Right lung (tissue), 5 donors: Measurements from ENCODE around the gene HIVEP3. TPM values are rescaled to one million over a fixed set of nuclear protein-coding genes. Genes with fewer than 3 reads are reported as not detected.
A peak's percentile ranks its signal among the peaks of the same experiment; 100 is the strongest.

Experiments used
- DNase-seq, 2 donors: peaks; one replicate each; pipeline ENCODE4 v3.0.0-alpha.2; 2013
- polyA plus RNA-seq, 5 donors: library from polyadenylated mRNA; unstranded; fragments of 120-200 nt; gene quantifications; one replicate each; pipeline versions ENCODE4 v1.2.1 to v1.2.3, GENCODE V29; 2013; ENCODE audit warnings: inconsistent platforms in 1 of 5, low replicate concordance in 1 of 5; ENCODE audit not compliant: insufficient read length in 5 of 5, insufficient read depth in 1 of 5

HIVEP3 gene
- polyA plus RNA-seq, 5 donors = 6.3 to 7.6 (median 6.7) TPM

DNA sequence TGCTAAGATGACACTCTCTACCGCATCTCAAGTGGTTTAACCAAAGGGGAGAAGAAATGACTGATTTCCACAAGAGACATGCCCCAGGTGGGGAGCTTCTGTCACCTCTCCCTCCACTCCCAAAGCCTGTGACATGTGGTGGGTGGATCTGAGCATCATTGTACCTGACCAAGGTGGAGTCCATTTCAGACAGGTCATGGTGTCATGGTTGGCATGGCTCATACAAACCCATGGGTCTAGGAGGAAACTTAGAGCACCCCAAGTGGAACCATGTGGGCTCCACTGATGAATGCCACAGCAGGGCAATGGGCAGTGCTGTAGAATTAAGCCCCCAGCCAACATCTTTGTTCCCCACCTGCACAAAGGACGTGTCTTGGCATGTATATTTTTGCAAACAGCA, 302.7 kb downstream of the HIVEP3 start:
- no peak for DNase-seq

DNA sequence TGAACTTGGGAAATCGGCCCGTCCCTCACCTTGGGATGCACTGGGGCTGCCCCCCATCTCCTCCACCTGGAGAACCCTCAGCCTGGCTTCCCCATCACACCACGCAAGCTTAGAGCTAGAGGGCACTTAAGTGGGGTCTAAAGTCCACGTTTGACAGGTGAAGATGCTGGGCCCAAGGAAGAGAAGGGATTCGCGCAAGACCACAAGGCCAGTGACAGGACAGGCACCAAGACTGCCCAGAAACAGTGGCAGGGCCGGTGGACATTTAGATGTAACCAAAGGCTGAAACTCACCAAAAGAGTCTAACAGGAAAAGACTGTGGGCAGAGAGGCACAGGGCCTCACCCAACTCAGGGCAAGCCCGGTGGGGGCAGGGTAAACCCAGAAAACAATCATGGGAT, 303.4 kb downstream of the HIVEP3 start:
- DNase-seq = no peak

DNA sequence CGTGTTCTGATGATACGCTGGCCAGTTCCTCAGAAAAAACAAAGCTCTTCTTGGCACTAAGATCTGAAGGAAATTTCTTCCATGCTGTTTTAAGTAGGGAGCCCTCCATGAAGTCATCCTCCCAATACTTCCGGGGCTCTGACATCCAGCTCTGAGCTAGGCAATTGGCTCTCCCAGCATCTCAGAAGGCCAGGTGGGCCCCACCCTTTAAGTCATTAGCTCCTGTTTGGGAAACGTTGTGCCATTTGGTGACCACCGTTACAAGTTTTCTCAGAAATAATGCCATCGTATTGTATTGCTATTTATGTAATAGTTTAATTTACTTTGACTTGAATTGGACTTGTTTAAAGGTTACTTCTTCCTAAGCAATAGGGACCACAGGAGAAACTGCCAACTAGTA, 303.9 kb downstream of the HIVEP3 start:
- no peak for DNase-seq

DNA sequence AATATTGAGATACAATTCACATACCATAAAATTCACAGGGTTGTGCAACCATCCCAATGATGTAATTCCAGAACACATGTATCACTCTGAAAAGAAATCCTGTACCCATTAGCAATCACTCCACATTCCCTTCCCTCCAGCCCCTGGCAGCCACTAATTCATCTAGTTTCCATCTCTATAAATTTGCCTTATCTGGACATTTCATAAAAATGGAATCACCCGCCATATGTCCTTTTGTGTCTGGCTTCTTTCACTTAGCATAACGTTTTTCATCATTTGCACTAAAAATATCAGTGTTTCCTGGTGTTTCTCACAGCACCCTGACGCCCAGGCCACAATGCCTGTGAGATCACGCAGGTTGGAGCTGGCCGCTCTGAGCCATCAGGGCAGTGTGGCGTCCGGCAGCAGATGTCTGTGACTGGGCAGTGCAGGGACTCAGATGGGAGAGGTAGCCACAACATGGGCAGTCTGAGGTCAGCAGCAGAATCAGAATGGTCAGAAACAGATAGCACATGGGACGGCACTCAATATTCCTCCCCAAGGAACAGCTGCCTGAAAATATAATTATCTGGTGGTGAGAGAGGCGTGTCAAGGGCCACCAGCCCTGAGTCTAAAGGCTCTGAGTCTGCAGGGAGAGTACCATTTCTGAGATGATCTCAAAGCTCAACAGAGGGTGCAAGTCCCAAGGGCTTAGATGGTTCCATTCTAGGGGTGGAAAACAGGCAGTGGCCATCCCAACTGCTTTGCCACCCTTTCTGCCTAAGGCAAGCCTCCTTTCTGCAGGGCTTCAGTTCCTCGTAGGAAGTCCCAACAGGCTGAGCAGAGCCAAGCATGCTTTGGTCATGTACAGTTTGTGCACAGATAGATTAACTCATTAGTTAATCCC, 304.8 kb downstream of the HIVEP3 start:
- peak; percentile 37 to 57 for DNase-seq

DNA sequence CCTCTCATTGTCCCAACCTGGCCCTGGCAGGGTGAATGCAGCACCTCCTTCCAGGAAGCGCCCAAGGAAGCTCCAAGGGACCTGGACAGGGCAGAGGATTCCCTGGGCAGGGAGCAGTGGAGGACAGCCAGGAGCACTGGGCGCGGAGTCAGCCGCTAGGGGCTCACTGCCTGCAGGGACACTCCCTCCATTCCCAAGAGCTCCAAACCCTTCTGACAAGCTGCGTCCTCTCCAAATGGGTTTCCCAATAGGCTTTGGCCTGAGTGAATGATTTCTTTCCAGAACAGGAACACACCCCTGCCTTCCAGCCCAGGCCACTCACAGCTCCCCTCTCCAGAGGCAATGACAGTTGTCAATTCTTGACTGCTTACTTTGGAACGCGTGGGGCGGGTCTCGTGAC, 305.8 kb downstream of the HIVEP3 start:
- peak in 1 of 2 donors; percentile 40 for DNase-seq

DNA sequence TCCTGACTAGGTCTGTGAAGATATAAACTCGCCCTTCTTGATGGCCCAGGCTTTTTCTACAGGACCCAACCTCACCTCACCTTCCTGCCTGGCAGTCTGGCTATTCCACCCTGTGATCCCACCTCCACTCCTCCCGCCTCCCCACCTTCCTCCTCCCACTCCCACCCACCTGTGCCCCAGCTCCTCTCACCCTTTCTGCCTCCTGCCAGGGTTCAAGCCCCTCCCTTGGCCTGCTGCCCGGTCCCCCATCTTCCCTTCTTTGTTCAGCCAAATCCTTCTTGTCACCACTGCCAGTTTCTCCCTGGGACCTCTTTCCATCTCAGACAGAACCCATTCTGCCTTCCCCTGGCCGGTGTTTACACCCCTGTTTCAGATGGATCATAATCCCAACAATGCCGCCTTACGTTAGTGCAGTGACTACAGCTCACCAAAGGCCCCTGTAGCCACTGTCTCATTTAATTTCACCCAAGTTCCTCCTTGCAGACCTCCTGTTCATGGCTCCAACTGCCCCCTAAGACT, 306.7 kb downstream of the HIVEP3 start:
- no peak for DNase-seq

DNA sequence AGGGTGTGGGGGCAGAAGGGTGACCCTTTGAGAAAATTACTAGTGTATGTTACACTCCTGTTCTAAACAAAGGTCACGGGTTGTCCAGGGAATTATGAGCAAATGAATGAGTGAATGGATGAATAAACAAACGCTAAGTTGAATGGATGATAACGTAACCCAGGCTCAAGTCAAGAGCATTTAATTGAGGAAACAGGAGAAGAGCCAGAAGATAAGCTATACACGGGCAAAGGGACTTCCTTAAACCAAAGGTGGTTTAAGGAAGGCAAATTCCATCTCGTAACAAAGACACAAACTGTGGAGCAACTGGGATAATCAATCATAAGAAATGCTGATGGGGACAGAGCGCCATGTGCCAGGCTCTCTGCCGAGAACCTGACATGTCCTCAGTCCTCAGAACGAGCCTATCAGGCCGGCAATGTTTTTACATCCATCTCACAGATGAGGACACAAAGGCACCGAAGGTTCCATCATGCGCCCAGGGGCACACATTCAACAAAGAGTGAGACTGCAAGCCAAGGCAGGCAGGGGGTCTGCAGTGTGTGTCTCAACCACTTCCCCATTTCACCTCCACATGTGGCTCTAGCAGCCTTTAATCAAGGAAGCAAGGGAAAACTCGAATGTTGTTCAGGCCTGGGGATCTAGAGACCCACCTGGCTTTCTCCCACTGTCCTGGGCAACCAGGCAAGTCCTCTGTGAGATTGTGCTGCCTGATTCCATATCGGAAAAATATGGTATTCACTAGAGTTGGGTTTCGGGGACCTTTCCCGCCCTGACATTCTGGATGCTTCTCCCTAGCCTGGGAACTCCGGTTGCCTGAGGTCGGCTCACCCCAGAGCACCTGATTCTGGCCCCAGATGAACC, 307.4 kb downstream of the HIVEP3 start:
- no peak for DNase-seq

DNA sequence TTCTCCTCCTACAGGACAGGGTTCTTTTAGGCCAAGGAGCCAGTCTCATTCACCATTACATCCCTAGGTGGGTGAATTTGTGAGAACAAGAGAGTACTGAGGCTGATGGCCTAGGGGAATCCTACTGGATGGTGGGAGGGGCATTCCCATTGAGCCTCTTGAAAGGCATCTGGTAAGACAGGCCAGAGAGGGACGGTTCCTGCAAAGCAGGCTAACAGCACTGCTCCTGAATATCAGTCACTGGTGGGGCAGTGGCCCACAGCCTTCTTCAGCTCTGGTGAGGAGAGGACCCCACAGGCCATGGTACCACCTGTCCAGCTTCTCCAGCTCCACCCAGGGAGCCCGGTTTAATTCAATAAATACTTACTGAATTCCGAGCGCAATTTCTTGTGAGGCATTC, 308.4 kb downstream of the HIVEP3 start:
- DNase-seq = no peak

DNA sequence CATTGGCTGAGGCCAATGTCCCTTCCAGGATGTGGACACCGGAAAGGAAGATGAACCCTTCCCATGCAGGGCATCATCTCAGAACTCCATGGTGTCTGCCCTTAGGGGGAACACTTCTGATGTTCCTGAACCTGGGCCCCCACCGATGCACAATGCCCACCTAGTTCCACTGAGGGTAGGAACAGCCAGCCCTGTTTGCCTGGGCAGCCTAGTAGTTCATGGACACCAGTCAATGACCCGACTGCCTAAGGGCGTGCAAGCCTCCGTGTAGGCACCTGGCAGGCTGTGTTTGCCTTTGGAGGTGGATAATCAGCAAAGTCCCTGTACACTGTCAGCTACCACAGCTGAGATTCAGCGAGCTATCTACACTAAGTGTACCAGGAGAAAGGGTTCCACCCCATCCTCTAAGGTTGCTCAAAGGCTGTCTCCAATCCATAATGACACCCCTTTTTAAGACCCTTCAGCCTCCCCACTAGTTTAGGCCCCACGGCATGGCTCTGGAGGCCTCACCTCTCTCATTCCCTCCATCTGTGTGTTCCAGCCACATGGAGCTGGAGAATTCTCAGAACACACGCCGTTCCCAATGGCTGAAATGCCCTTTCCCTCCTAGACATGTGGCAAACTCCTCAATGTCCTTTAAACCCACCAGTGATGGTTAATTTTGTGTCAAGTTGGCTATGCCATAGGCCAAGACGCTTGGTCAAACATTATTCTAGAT, 309.4 kb downstream of the HIVEP3 start:
- DNase-seq = no peak

DNA sequence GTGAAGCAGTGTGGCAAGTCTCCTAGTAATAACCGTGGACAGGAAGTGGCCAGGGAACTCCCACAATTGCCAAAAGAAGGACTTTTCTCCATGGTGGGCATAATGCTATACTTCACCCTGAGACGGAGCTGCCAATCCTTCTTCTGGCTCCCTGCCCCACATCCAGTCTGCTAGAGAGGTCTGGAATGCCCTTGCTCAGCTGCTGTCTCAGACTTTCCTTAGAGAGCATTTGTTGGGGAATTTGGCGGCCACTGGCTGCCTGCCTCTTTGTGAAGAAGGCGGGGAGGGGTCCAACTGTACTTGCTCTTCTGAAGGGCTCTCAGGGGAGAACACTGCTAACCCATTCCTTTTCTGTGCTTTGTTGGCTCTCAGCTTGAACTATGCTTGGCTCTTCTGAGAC, 310.5 kb downstream of the HIVEP3 start:
- DNase-seq = peak; percentile 60 to 61

DNA sequence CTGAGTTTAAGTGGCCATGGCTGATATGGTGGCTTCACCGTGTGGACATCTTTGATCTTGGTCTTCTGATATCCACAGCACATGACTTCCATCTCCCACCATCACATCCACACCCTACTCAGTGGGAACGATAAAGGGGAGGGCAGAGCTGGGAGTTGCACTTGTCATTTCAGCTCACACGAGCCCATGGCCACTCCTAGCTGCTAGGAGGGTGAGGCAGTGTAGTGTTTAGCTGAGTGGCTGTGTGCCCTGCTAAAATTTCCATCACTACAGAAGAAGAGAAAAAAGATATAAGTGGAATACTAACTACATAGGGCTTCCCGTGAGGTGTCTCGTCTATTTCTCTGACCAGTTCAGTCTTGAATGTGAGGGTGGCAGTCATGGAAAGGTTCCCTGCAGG, 310.9 kb downstream of the HIVEP3 start:
- DNase-seq = no peak

DNA sequence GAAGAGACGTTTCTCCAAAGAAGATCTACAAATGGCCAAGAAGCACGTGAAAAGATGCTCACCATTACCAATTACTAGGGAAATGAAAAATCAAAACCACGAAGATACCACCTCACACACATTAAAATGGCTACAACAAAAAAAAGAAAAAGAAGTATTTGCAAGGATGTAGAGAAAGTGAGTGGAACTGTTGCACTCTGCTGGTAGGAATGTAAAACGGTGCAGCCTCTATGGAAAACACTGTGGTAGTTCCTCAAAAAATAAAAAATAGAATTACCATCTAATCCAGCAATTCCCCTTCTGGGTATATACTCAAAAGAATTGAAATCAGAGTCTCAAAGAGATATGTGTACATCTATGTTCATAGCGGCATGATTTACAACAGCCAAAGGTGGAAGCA, 318.8 kb downstream of the HIVEP3 start:
- DNase-seq = no peak

DNA sequence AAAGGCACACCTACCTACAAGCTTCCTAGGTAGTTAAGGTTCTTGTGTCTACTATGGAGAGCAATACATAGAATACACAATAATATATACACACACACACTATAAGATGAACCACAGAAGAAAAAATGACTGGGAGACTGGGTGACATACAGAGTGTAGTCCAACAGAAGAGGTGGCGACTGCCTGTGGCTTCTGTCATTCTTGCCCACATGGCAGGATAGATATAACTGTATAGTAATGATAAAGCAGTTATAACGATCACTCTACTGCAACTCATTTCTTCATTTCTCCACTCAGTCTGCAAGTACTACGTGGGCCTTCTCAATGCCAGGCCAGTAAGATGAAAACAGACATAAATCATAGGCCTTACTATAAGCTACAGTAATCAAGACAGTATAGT, 320.4 kb downstream of the HIVEP3 start:
- no peak for DNase-seq

DNA sequence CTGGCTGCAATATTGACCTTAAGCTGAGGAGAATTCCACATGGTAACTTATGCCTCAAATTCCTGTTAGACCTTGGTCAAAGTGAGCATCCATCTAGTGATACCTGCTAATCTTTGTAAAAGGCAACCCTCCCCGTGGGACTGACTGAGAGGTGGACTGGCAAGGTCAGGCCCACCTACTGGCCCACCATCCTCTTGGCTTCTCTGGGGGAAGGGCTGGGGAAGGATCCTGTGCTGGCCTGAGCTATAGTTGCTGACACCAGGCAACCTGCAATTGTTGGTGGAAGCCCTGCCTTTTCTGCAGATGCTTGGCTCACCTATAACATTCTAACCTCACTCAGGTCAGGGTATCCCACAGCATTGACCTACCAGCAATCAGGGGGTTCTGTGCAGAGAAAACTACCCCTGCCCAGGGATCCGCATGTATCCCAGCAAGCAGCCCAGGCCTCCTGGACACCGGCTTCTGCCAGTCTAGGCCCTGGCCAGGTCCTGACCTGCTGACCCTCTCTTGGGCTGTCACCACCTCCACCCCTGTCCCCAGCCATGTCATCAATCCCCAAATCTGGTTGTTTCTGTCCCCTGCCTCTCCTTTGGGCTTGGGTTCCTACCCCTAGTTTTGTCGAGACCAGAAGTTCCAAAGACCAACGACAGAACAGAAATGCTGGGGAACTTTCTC, 326.1 kb downstream of the HIVEP3 start:
- DNase-seq = no peak

DNA sequence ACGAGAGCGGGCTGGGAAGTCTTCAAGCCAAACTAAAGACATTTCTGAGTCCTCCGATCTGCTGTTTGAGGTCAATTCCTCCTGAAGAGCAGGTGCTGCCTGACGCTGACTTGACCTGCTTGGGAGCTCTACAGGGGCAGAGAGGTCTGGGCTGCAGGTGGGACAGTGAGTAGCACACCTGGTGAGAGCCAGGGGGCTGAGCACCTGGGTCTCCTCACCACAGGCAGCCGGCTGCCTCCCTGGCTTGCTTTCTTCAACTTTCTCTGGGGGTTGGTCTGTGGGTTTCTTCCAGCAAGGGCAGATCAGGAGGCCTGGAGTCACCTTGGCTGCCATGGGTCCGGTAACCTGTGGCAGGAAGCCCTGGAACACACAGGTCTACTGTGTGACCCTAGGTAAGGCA, 326.8 kb downstream of the HIVEP3 start:
- DNase-seq = no peak

DNA sequence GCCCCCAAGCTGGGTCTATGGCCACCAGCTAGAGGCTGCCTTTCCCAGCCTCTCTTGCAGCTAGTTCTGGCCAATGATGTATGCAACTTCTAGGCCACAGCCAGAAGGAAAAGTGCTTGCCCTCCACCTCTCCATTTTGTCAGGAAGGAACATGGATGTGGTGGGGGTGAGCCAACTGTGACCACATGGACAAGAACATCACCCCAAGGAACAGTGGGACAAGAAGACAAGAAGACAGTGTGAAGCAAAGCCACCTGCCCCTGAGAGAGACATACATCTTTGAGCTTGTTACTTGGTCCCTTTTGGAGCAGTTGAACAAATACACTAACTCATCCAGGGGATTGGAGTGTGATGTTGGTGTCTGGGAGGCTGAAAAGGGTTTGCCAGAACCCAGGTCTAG, 328.4 kb downstream of the HIVEP3 start:
- no peak for DNase-seq

DNA sequence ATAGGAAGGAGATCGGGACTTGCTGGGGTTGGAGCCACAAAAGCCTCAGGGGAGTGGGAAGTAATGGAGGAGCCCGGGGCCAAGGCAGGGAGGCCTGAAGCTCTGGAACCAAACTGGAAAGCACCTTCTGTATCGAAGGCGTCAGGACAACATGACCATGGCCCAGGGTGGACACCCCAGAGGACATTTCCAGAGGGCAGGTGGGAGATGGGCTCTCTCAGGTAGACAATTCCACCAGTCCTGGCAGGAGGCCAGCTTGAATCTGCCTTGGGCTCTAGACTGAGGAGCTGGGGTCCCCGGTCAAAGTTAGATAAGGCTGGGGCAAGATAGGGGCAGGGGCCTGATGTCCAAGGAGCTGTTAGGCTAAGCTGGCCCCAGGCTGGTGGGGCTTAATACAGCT, 329.3 kb downstream of the HIVEP3 start:
- DNase-seq = no peak

DNA sequence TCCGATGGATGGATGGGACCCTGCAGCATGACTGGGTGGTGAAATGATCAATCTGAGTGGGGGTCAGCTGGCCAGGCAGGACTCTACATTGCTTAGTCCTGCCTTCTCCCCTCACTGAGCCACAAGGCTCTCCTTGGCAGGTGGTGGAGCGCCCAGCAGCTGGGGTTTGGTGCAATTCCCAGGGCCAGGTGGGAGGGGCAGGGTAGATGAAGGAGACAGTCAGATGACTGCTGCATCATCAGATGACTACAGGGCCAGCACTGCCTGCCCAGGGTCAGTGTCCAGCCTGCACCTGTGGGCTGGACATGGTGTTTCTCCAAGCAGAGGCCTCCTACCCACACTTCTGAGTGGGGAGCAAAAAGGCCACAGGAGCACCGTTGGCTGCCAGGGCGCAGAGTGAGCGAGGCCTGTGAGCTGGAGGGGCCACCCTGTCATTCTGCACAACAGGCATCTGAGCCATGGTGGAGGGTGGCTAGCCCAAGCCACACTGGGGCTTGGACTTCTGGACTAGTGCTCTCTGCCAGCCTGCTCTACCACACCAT, 330.3 kb downstream of the HIVEP3 start:
- no peak for DNase-seq

DNA sequence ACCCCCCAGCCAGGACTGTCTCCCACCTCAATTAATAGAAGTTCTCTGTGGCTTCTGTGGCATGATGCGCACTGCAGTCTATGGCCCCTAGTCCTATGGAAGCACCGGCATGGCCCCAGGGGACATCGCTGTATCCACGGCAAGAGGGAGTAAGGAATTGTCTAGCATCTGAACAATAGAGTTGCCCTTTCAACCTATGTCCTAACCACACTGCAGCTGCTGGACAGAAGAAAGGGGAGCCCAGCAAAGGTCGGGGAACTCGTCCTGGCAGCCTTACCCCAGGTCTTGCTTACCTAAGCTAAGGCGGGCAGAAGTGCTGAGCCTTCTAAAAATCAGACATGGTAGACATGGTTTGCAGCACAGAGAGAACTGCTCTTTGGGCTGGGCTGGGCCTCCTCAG, 330.9 kb downstream of the HIVEP3 start:
- DNase-seq = no peak

DNA sequence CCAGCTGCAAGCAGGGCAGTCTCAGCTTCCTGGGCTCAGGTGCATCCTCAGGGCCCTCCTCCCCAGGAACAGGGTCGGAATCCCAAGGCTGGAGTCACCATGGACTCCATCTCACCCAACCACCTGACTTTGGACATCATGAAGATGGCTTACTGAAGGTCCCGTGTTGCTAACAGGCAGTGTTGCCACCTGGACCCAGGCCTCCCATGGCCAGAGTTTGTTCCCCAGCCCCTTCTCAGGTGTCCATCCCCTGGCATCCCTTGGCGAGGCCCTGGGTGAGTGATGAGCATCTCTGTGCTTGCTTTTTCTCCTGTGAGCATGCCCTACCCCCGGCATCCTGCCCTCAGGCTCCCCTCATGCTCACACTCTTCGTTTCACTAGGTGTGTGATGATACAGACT, 332.5 kb downstream of the HIVEP3 start:
- DNase-seq = no peak
